ENCODE results near the gene FGD3.

Gene FGD3

GRCh38 chr9:93036887-93037475, 89.7 kb downstream of the FGD3 start:
- Histone ChIP-seq H2AFZ (ENCODE audit: low read depth, low read length) (no peak overlapping the region), H4K20me1 (ENCODE audit: insufficient read depth, low read length) (no peaks in the 10 kb centered on the region), H3K9me3 (ENCODE audit: insufficient read depth, low read length, severe bottlenecking) (no peaks in the 10 kb centered on the region), H3K4me2 (ENCODE audit: insufficient read depth, low read length) (no peak overlapping the region), H3K79me2 (ENCODE audit: insufficient read depth, low read length) (no peaks in the 10 kb centered on the region), H3K4me3 (ENCODE audit: low read depth in 1 of 2, low read length in 2 of 2) (no peak overlapping the region), H3K27ac (ENCODE audit: low read length) (no peak overlapping the region), H3K36me3 (ENCODE audit: insufficient read depth, low read length) (peaks cover 37% of the 10 kb centered on the region), H3K9ac (ENCODE audit: low read depth, low read length) (no peak overlapping the region), H3K27me3 (ENCODE audit: insufficient read depth, low read length, poor library complexity) (no peaks in the 10 kb centered on the region), H3K4me1 (ENCODE audit: insufficient read depth, low read length) (no peaks in the 10 kb centered on the region)
- ATAC-seq (ENCODE audit: insufficient read depth, low read depth) (no peak), DNase-seq (no peak)
- TF ChIP-seq, protein P1, sequence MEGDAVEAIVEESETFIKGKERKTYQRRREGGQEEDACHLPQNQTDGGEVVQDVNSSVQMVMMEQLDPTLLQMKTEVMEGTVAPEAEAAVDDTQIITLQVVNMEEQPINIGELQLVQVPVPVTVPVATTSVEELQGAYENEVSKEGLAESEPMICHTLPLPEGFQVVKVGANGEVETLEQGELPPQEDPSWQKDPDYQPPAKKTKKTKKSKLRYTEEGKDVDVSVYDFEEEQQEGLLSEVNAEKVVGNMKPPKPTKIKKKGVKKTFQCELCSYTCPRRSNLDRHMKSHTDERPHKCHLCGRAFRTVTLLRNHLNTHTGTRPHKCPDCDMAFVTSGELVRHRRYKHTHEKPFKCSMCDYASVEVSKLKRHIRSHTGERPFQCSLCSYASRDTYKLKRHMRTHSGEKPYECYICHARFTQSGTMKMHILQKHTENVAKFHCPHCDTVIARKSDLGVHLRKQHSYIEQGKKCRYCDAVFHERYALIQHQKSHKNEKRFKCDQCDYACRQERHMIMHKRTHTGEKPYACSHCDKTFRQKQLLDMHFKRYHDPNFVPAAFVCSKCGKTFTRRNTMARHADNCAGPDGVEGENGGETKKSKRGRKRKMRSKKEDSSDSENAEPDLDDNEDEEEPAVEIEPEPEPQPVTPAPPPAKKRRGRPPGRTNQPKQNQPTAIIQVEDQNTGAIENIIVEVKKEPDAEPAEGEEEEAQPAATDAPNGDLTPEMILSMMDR (IDR thresholded peaks at IDR 0.05; ENCODE audit: borderline replicate concordance, extremely low read depth, low read length, poor library complexity, severe bottlenecking), result peak; percentile 24
- TF ChIP-seq EZH2 (IDR thresholded peaks at IDR 0.05; ENCODE audit: borderline replicate concordance, low read depth, low read length, severe bottlenecking), result no peak

- Histone ChIP-seq H3K27me3 (ENCODE audit: insufficient read depth, low read length, poor library complexity) (no peaks in the 10 kb centered on the region), H3K79me2 (ENCODE audit: insufficient read depth, low read length) (no peaks in the 10 kb centered on the region), H4K20me1 (ENCODE audit: insufficient read depth, low read length) (no peaks in the 10 kb centered on the region), H3K4me1 (ENCODE audit: insufficient read depth, low read length) (no peaks in the 10 kb centered on the region), H3K4me3 (ENCODE audit: low read depth in 1 of 2, low read length in 2 of 2) (no peak overlapping the region), H2AFZ (ENCODE audit: low read depth, low read length) (no peak overlapping the region), H3K9me3 (ENCODE audit: insufficient read depth, low read length, severe bottlenecking) (no peaks in the 10 kb centered on the region), H3K27ac (ENCODE audit: low read length) (no peak overlapping the region), H3K4me2 (ENCODE audit: insufficient read depth, low read length) (no peak overlapping the region), H3K9ac (ENCODE audit: low read depth, low read length) (no peak overlapping the region), H3K36me3 (ENCODE audit: insufficient read depth, low read length) (peaks cover 32% of the 10 kb centered on the region)
- no peak for TF ChIP-seq EZH2 (IDR thresholded peaks at IDR 0.05; ENCODE audit: borderline replicate concordance, low read depth, low read length, severe bottlenecking)
- TF ChIP-seq, protein P1 (IDR thresholded peaks at IDR 0.05; ENCODE audit: borderline replicate concordance, extremely low read depth, low read length, poor library complexity, severe bottlenecking), result no peak
- ATAC-seq (ENCODE audit: insufficient read depth, low read depth) (peak; percentile 15; the same call in 1 of the 3 replicates), DNase-seq (no peak)
These were observed 90.2 kb downstream of the FGD3 start for GRCh38 chr9:93037476-93037971.

DNA sequence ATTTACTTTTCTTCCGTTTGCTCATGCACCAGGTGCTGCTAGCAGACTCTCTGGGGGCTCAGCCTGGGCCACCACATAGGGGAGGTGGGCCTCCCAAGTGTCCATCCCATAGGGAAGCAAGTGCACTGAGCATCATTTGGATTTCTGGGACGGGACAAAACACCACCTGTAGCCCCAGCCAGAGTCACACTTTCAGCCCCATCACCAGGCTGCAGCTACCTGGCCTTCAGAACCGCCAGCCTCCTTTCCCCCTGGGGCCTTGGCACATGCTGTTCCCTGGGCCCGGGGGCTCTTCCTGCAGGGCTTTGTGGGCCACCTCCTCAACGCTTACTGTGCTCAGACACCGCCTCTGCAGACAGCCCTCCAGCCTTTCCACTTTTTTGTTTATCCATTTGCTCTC, 91.6 kb downstream of the FGD3 start:
- H3K9ac ChIP-seq (ENCODE audit: low read depth, low read length), result no peak overlapping the region
- H2AFZ ChIP-seq (ENCODE audit: low read depth, low read length), result no peak overlapping the region
- no peaks in the 10 kb centered on the region for H3K4me1 ChIP-seq (ENCODE audit: insufficient read depth, low read length)
- peaks cover 20% of the 10 kb centered on the region for H3K36me3 ChIP-seq (ENCODE audit: insufficient read depth, low read length)
- DNase-seq (no peak), ATAC-seq (ENCODE audit: insufficient read depth, low read depth) (no peak)
- no peak overlapping the region for H3K27ac ChIP-seq (ENCODE audit: low read length)
- no peaks in the 10 kb centered on the region for H4K20me1 ChIP-seq (ENCODE audit: insufficient read depth, low read length)
- no peaks in the 10 kb centered on the region for H3K9me3 ChIP-seq (ENCODE audit: insufficient read depth, low read length, severe bottlenecking)
- H3K79me2 ChIP-seq (ENCODE audit: insufficient read depth, low read length), result no peaks in the 10 kb centered on the region
- H3K4me3 ChIP-seq (ENCODE audit: low read depth in 1 of 2, low read length in 2 of 2), result no peak overlapping the region
- H3K4me2 ChIP-seq (ENCODE audit: insufficient read depth, low read length), result no peak overlapping the region
- no peaks in the 10 kb centered on the region for H3K27me3 ChIP-seq (ENCODE audit: insufficient read depth, low read length, poor library complexity)
- no peak for TF ChIP-seq EZH2 (IDR thresholded peaks at IDR 0.05; ENCODE audit: borderline replicate concordance, low read depth, low read length, severe bottlenecking)
- TF ChIP-seq, protein P1 (IDR thresholded peaks at IDR 0.05; ENCODE audit: borderline replicate concordance, extremely low read depth, low read length, poor library complexity, severe bottlenecking), result no peak
